ENCODE results near the gene CFB.
"Not testable (repeated sequence)": the region's sequence is repeated elsewhere in the genome, so short reads cannot be mapped to it uniquely, and the experiment has no call there.

- not testable (repeated sequence) for TF ChIP-seq CTCF (IDR thresholded peaks at IDR 0.05; ENCODE audit: insufficient read depth, low read length); REST (IDR thresholded peaks at IDR 0.05; ENCODE audit: insufficient replicate concordance, low read depth); POLR2AphosphoS5 (IDR thresholded peaks at IDR 0.05; ENCODE audit: low read depth); SPI1 (IDR thresholded peaks at IDR 0.05; ENCODE audit: borderline replicate concordance, low read depth); GABPA (IDR thresholded peaks at IDR 0.05; ENCODE audit: low read depth)
Measured at GRCh38 chr6:31994421-31994820, 48.5 kb downstream of the CFB start.

All from HL-60 (cell line).